ENCODE results near the gene MYH15.
A peak's percentile ranks its signal among the peaks of the same experiment; 100 is the strongest.

MYH15 gene

DNA sequence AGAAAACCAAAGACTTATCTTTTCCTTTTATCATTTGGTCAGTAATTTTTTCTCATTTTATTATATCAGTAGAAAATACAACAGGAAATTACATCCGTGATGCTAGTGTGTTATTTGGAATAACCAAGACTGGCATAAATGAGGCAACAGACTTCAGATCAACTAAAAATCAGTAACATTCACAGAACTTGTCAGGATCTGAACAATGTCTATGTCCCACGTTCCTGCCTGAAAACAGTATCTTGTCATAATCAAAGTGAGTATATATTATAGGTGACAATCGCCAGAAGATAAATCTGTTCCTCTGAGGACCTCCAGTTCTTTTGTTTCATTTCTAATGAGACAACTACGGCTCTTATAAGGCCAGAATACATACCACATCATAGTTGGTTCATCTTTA, 41.8 kb downstream of the MYH15 start:
- no peak for DNase-seq

DNA sequence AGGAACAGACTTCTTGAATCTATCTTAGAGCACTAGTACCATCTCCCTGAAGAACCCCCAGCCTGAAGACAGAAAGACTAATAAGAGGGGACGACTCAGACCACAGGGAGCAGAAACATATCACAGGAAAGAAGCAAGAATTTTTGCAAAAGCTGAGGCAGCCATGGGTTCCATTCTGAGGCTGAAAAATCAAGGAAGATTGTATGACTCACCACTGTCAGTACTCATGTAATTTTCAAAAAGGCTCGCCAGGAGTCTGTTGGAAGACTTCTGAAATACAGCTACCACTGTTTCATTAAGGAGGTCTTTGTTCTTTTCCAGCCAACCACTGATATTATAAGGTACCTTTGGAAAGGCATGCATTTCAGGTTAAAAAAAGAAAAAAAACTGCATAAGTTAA, 47.5 kb downstream of the MYH15 start:
- DNase-seq, result peak in 1 of 3 donors; percentile 15

GRCh38 chr3:108461661-108462111, 48.7 kb downstream of the MYH15 start:
- no peak for DNase-seq

DNA sequence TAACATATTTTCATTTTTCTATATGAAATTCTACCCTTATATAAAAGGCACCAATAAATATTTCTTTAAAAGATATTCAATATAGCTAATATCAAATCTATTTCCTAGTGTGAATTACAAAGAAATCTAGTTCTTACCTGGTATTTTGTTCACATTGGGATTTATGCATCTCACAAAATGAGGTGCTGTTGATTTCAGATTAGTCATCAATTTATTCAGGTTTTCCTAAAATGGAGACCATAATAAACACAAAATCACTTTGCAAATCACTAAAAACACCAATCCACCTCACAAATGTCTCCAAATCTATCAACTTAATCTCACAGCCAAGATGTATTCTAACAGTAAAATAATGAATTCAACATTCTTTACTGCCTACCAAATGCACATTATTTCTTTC, 51.2 kb downstream of the MYH15 start:
- DNase-seq, result no peak

- no peak for DNase-seq
Observed at GRCh38 chr3:108455212-108455705, 55.1 kb downstream of the MYH15 start.

- no peak for DNase-seq
Observed at GRCh38 chr3:108453565-108453964, 56.8 kb downstream of the MYH15 start.

- DNase-seq, result no peak
Observed at GRCh38 chr3:108450444-108450843, 60.0 kb downstream of the MYH15 start.

DNA sequence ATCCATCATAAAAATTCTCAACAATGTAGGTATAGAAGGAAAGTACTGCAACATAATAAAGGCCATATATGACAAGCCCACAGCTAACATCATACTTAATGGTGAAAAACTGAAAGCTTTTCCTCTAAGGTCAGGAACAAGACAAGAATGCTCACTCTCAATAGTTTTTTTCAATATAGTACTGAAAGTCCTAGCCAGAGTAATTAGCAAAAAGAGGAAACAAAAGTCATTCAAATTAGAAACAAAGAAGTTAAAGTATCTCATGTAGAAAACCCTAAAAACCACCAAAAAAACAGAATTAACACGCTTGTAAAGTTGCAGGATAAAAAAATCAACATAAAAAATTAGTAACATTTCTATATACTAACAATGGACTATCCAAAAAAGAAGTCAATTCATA, 61.8 kb downstream of the MYH15 start:
- DNase-seq, result peak in 1 of 3 donors; percentile 18

- no peak for DNase-seq
Observed at GRCh38 chr3:108447096-108447847, 63.1 kb downstream of the MYH15 start.

GRCh38 chr3:108442281-108442680, 68.1 kb downstream of the MYH15 start:
- no peak for DNase-seq

DNA sequence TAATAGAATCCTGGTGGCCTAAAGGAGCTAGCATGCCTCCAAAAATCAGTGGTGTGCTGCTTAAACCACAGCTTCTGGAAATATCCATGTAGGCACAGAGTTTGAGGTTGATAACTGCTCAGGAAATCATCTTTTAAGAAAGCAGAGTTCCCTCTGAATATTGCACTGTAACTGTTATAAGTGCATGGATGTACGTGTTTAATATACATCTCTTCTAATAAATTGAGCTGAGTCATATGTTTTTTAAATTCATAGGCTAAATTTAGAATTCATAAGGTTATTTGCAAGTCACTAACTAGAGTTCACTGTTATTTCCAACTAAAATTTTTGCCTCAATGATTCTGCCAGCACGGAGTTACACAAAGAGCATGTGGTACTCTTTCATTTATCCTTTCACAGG, 68.9 kb downstream of the MYH15 start:
- DNase-seq, result no peak

GRCh38 chr3:108441071-108441507, 69.3 kb downstream of the MYH15 start:
- no peak for DNase-seq

- DNase-seq, result no peak
Observed at GRCh38 chr3:108438542-108438941, 71.9 kb downstream of the MYH15 start.

DNA sequence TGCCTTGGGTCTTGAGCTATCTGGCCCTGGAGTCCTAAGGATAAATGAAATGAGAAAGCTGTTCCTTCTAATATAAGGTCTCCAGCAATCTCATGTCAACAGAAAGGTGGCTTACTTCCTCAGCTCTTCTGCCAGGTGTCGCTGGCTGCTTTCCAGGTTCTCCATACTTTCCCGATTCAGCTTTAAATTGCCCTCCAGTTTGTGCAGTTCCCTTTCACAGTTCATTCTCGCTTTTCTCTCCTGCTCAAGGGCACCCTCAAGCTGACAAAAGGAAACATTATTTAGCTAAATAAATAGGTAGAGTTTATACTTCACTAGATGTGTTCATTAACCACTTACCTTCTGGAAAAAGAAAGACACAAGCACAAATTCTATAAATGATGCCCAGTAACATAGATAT, 73.0 kb downstream of the MYH15 start:
- no peak for DNase-seq

- no peak for DNase-seq
Observed at GRCh38 chr3:108433928-108434327, 76.5 kb downstream of the MYH15 start.

- DNase-seq, result no peak
Observed at GRCh38 chr3:108432431-108432830, 78.0 kb downstream of the MYH15 start.

GRCh38 chr3:108430540-108430939, 79.9 kb downstream of the MYH15 start:
- DNase-seq, result no peak

- DNase-seq, result peak in 1 of 3 donors; percentile 2
Observed at GRCh38 chr3:108428586-108428985, 81.8 kb downstream of the MYH15 start.

GRCh38 chr3:108420926-108421325, 89.5 kb downstream of the MYH15 start:
- peak in 2 of 3 donors; percentile 4 to 29 for DNase-seq

- DNase-seq, result peak; percentile 33 to 55 (median 50)
Observed at GRCh38 chr3:108416111-108416869, 94.1 kb downstream of the MYH15 start.

DNA sequence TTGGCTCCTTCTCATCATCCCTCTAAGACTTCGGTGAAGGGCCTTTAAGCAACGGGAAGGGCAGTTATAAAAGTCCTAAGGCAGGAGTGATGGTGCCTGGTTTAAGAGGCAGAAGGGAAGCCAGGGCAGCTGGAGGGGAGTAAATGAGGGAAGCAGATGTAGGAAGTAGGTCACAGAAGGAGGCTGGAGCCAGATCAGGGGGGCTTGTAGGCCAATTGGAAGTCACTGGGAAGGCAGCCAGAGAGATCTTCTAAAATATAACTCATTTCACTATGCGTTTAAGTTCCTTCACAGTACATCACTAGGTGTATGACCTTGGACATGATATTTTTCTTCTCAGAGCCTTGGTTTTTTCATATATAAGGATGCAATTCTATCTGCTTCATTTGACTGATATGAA, 94.7 kb downstream of the MYH15 start:
- no peak for DNase-seq

- no peak for DNase-seq
Observed at GRCh38 chr3:108414007-108414406, 96.4 kb downstream of the MYH15 start.

- DNase-seq, result peak; percentile 25 to 53 (median 51)
Observed at GRCh38 chr3:108412121-108412750, 98.2 kb downstream of the MYH15 start.

Measured in suppressor macrophage treated with lipopolysaccharide for 1 hour (primary cell).